ENCODE results near the gene SLC13A2.

SLC13A2 gene

GRCh38 chr17:28534740-28535375 is 61.4 kb downstream of the SLC13A2 start:
- DNase-seq (ENCODE audit: low spot score) = no peak

GRCh38 chr17:28536532-28537218 is 63.2 kb downstream of the SLC13A2 start:
- DNase-seq (ENCODE audit: low spot score) = no peak

GRCh38 chr17:28537219-28537610 is 63.8 kb downstream of the SLC13A2 start:
- no peak for DNase-seq (ENCODE audit: low spot score)

- DNase-seq (ENCODE audit: low spot score) = no peak
These were observed 65.0 kb downstream of the SLC13A2 start for GRCh38 chr17:28538296-28538895.

- DNase-seq (ENCODE audit: low spot score) = no peak
These were observed 66.8 kb downstream of the SLC13A2 start for GRCh38 chr17:28540231-28540630.

GRCh38 chr17:28541439-28541838 is 68.0 kb downstream of the SLC13A2 start:
- no peak for DNase-seq (ENCODE audit: low spot score)

- DNase-seq (ENCODE audit: low spot score) = no peak
These were observed 71.1 kb downstream of the SLC13A2 start for GRCh38 chr17:28544402-28545140.

GRCh38 chr17:28545141-28545503 is 71.7 kb downstream of the SLC13A2 start:
- no peak for DNase-seq (ENCODE audit: low spot score)

GRCh38 chr17:28545787-28546415 is 72.5 kb downstream of the SLC13A2 start:
- DNase-seq (ENCODE audit: low spot score) = no peak

GRCh38 chr17:28547096-28547622 is 73.7 kb downstream of the SLC13A2 start:
- DNase-seq (ENCODE audit: low spot score) = no peak
